Loucy (cell line): ENCODE results near the gene TSPY1.
"Not testable (repeated sequence)": the region's sequence is repeated elsewhere in the genome, so short reads cannot be mapped to it uniquely, and the experiment has no call there.

ENCODE experiments used
- CTCF ChIP-seq: fragments of 200-600 bp; sonication (generic); conservative IDR thresholded peaks from 2 replicates; pipeline ENCODE4 v1.5.1; 2014; ENCODE audit warnings: mild to moderate bottlenecking, antibody characterized with exemption, low read length
- EZH2phosphoT487 ChIP-seq: fragments of 200-600 bp; IDR thresholded peaks from 2 replicates; pipeline ENCODE4 v1.6.1; 2018; ENCODE audit warnings: antibody characterized with exemption, mild to moderate bottlenecking, moderate library complexity, borderline replicate concordance

GRCh38 chrY:9466655-9467054 lies at the start of gene TSPY1:
- not testable (repeated sequence) for TF ChIP-seq CTCF, EZH2phosphoT487
